Astrocyte (in vitro differentiated cells and primary cell): ENCODE measurements around the gene MCM3AP.

Source experiments
- CTCF ChIP-seq: IDR thresholded peaks from 2 replicates; pipeline ENCODE4 v1.5.1; 2011; ENCODE audit warnings: low read depth, mild to moderate bottlenecking, inconsistent platforms, low read length, moderate library complexity; ENCODE audit not compliant: insufficient read depth
- EZH2 ChIP-seq: IDR thresholded peaks from 2 replicates; pipeline ENCODE4 v1.6.1; 2012; ENCODE audit warnings: mild to moderate bottlenecking, low read length, inconsistent platforms; ENCODE audit not compliant: insufficient read depth

GRCh38 chr21:46319186-46319585, 33.8 kb upstream of the MCM3AP start:
- TF ChIP-seq CTCF, result no peak
- TF ChIP-seq EZH2, result no peak
